ENCODE results near the gene SLC2A13. TPM values are rescaled to one million over a fixed set of nuclear protein-coding genes. Genes with fewer than 3 reads are reported as not detected.
"Not testable (repeated sequence)": the region's sequence is repeated elsewhere in the genome, so short reads cannot be mapped to it uniquely, and the experiment has no call there.

The SLC2A13 gene
- polyA plus RNA-seq, 4 donors = 1.1 to 28.5 (median 3.0) TPM

DNA sequence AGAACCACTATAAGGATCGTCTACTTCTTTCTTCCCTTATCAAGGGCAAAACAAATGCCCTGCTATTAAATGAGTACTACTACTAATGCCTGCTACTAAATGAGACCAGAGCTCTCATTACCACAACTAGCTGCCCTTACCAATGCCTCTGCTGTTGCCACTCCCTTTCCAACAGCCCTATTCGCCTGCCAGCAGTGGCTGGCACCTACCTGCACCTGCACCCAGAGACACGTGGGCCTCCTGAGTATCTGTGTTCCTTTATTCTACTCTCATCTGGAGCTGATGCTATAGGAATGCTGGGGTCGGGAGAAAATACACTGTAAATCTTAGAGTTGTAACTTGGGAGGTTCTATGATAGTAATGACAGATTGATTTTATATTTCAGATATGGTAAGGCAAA, 174.7 kb downstream of the SLC2A13 start:
- WGBS, 3 donors = 19 to 58% (median 33%) methylated on average over 4 of the region's 4 CpGs
- no peak overlapping the region for H3K4me3 ChIP-seq (ENCODE audit: low read depth in 1 of 3, low read length in 3 of 3)
- H3K36me3 ChIP-seq (ENCODE audit: control insufficient read depth in 3 of 3, insufficient read depth in 2 of 3, low read depth in 1 of 3, low read length in 3 of 3) = no peaks in the 10 kb centered on the region
- H3K27ac ChIP-seq (ENCODE audit: low read depth in 1 of 3, low read length in 2 of 3) = no peak overlapping the region
- DNase-seq (peak in 1 of 2 donors; percentile 16), FAIRE-seq (no peak)
- H3K9me3 ChIP-seq (ENCODE audit: control insufficient read depth in 2 of 2, insufficient read depth in 1 of 2, low read depth in 1 of 2, low read length in 1 of 2) = no peaks in the 10 kb centered on the region
- no peaks in the 10 kb centered on the region for H3K4me1 ChIP-seq (ENCODE audit: control insufficient read depth in 3 of 3, insufficient read depth in 2 of 3, low read depth in 1 of 3, low read length in 2 of 3)
- H3K27me3 ChIP-seq (ENCODE audit: control insufficient read depth in 3 of 3, insufficient read depth in 3 of 3, low read length in 3 of 3) = no peaks in the 10 kb centered on the region

DNA sequence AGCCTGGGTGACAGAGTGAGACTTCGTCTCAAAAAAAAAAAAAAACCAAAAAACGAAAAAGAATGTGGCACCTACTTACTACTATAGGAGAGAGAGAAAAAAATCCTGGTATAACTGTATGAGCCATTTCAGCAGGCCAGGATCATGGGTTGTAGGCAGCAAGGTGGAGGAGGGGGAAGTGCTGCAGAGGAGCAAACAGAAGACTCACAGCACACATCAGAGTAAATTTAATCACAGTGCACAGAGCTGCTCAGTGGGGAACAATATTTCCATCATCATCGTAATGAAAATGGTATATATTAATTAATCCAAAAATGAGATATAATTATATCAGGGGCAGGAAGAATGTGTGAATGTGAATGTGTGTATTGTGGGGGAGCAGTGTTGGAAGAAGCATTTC, 175.8 kb downstream of the SLC2A13 start:
- no peak for FAIRE-seq
- Histone ChIP-seq H3K4me1 (ENCODE audit: control insufficient read depth in 3 of 3, insufficient read depth in 2 of 3, low read depth in 1 of 3, low read length in 2 of 3) (no peaks in the 10 kb centered on the region), H3K9me3 (ENCODE audit: control insufficient read depth in 2 of 2, insufficient read depth in 1 of 2, low read depth in 1 of 2, low read length in 1 of 2) (no peaks in the 10 kb centered on the region), H3K27ac (ENCODE audit: low read depth in 1 of 3, low read length in 2 of 3) (no peak overlapping the region), H3K36me3 (ENCODE audit: control insufficient read depth in 3 of 3, insufficient read depth in 2 of 3, low read depth in 1 of 3, low read length in 3 of 3) (no peaks in the 10 kb centered on the region), H3K27me3 (ENCODE audit: control insufficient read depth in 3 of 3, insufficient read depth in 3 of 3, low read length in 3 of 3) (no peaks in the 10 kb centered on the region), H3K4me3 (ENCODE audit: low read depth in 1 of 3, low read length in 3 of 3) (no peak overlapping the region)
- 76 to 88% (median 87%) methylated on average over 3 of the region's 3 CpGs for WGBS, 3 donors
- no peak for DNase-seq

DNA sequence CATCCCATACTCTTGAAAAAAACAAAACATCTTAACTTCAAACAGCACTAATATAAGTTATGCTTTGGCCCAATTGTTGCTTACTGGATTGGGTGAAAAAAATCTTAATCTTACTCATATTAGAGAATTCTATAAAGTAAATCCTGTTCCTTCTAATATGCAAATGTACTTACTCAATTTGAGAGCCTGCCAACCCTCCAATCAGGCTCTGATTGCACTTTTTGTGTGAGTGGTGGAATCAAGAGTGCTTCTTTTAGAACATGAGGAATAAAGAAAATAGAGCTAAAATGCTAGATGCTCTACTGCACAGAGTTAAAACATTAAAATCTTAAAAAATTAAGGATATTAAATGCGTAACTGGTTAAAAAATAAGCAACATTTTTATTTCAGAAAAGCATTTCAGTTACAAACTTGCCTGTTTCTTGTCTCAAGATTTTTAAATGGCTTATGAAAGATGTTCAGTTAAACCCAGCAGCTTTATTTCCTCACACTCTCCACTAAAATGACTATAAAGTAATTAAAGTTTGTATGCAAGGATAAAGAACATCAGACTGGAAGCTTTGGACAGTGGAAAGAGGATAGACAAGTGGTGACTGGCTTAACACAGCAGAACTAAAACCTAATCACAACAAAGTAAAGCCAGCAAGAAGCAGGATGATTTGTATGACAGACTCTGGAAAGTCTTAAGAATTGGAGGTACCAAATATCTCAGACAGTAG, 177.5 kb downstream of the SLC2A13 start:
- H3K4me3 ChIP-seq (ENCODE audit: low read depth in 1 of 3, low read length in 3 of 3) = no peak overlapping the region
- no peaks in the 10 kb centered on the region for H3K4me1 ChIP-seq (ENCODE audit: control insufficient read depth in 3 of 3, insufficient read depth in 2 of 3, low read depth in 1 of 3, low read length in 2 of 3)
- no peaks in the 10 kb centered on the region for H3K9me3 ChIP-seq (ENCODE audit: control insufficient read depth in 2 of 2, insufficient read depth in 1 of 2, low read depth in 1 of 2, low read length in 1 of 2)
- no peaks in the 10 kb centered on the region for H3K27me3 ChIP-seq (ENCODE audit: control insufficient read depth in 3 of 3, insufficient read depth in 3 of 3, low read length in 3 of 3)
- WGBS, 3 donors = 82 to 98% (median 97%) methylated on average over 1 of the region's 1 CpG
- no peaks in the 10 kb centered on the region for H3K36me3 ChIP-seq (ENCODE audit: control insufficient read depth in 3 of 3, insufficient read depth in 2 of 3, low read depth in 1 of 3, low read length in 3 of 3)
- no peak overlapping the region for H3K27ac ChIP-seq (ENCODE audit: low read depth in 1 of 3, low read length in 2 of 3)
- FAIRE-seq (no peak), DNase-seq (no peak)

DNA sequence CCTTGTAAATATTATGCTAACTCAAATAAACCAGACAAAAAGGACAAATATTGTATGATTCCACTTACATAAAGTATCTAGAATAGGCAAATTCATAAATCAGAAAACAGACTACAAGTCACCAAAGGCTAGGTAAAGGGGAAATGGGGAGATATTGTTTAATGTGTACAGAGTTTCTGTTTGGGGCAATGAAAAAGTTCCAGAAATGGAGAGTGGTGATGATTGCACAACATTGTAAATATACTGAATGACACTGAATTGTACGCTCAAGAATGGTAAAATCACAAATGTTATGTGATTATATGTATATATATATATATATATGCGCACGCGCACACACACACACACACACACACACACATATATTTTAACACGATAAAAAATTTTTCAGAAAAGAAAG, 182.5 kb downstream of the SLC2A13 start:
- no peaks in the 10 kb centered on the region for H3K9me3 ChIP-seq (ENCODE audit: control insufficient read depth in 2 of 2, insufficient read depth in 1 of 2, low read depth in 1 of 2, low read length in 1 of 2)
- H3K27me3 ChIP-seq (ENCODE audit: control insufficient read depth in 3 of 3, insufficient read depth in 3 of 3, low read length in 3 of 3) = no peaks in the 10 kb centered on the region
- no peak for FAIRE-seq
- 70 to 98% (median 70%) methylated on average over 3 to 5 of the region's 5 CpGs for WGBS, 3 donors
- H3K27ac ChIP-seq (ENCODE audit: low read depth in 1 of 3, low read length in 2 of 3) = no peak overlapping the region
- no peak overlapping the region for H3K4me3 ChIP-seq (ENCODE audit: low read depth in 1 of 3, low read length in 3 of 3)
- no peak for DNase-seq
- no peaks in the 10 kb centered on the region for H3K36me3 ChIP-seq (ENCODE audit: control insufficient read depth in 3 of 3, insufficient read depth in 2 of 3, low read depth in 1 of 3, low read length in 3 of 3)
- H3K4me1 ChIP-seq (ENCODE audit: control insufficient read depth in 3 of 3, insufficient read depth in 2 of 3, low read depth in 1 of 3, low read length in 2 of 3) = no peaks in the 10 kb centered on the region

DNA sequence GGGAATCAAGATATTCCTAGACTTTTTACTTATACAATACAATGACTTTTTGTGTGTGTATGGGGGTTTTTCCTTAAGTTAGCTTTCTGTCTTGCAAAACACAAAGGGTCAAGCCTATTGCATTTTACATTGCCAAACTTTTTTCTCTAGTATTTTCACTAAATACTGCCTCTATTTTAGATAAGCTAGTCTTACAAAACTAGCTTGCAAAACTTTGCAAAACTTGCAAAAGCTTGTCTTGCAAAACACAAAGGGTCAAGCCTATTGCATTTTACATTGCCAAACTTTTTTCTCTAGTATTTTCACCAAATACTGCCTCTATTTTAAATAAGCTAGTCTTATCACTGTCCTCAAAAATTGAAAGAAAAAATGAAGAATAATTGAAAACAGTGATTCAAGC, 183.3 kb downstream of the SLC2A13 start:
- not testable (repeated sequence) for H3K4me1 ChIP-seq (ENCODE audit: control insufficient read depth in 3 of 3, insufficient read depth in 2 of 3, low read depth in 1 of 3, low read length in 2 of 3); H3K4me3 ChIP-seq (ENCODE audit: low read depth in 1 of 3, low read length in 3 of 3); FAIRE-seq; H3K36me3 ChIP-seq (ENCODE audit: control insufficient read depth in 3 of 3, insufficient read depth in 2 of 3, low read depth in 1 of 3, low read length in 3 of 3); H3K27ac ChIP-seq (ENCODE audit: low read depth in 1 of 3, low read length in 2 of 3); H3K27me3 ChIP-seq (ENCODE audit: control insufficient read depth in 3 of 3, insufficient read depth in 3 of 3, low read length in 3 of 3); DNase-seq; H3K9me3 ChIP-seq (ENCODE audit: control insufficient read depth in 2 of 2, insufficient read depth in 1 of 2, low read depth in 1 of 2, low read length in 1 of 2)

DNA sequence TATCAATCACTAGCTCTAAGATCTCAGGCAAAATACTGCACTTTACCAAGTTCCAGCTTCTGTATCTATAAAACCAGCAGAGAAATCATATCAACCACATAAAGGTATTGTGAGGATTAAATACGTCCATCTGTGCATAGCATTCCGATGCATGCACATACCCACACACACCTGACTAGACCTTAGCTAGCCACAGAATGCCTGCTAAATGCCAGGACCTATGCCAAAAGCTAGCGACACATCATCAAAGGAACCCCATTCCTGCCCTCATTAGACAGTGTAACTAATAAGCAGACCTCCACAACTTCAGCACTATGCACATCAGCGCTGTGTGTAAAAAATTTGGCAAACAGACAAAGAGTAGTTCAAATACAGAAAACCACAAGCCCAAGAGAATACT, 185.2 kb downstream of the SLC2A13 start:
- no peak for FAIRE-seq
- no peaks in the 10 kb centered on the region for H3K36me3 ChIP-seq (ENCODE audit: control insufficient read depth in 3 of 3, insufficient read depth in 2 of 3, low read depth in 1 of 3, low read length in 3 of 3)
- WGBS, 3 donors = 90 to 94% (median 93%) methylated on average over 4 of the region's 4 CpGs

DNA sequence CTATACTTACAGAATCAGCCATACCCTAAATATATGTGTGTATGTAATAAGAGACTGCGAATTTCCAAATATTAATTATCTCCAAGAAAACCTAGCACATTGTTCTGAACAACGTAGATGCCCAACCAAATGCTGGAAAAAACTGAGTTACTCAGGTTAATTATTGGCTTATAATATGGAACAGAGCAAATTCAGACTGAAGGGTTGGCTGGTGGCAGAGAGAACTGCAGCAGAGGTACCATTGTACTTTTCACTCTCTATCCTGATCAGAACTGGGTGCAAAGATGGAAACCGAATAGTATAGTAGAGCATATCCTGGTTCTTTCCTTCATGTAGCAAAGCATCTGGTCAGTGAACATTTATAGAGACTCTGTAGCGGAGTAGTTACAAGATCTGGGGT, 185.7 kb downstream of the SLC2A13 start:
- Histone ChIP-seq H3K4me3 (ENCODE audit: low read depth in 1 of 3, low read length in 3 of 3) (no peak overlapping the region), H3K36me3 (ENCODE audit: control insufficient read depth in 3 of 3, insufficient read depth in 2 of 3, low read depth in 1 of 3, low read length in 3 of 3) (no peaks in the 10 kb centered on the region), H3K27me3 (ENCODE audit: control insufficient read depth in 3 of 3, insufficient read depth in 3 of 3, low read length in 3 of 3) (no peaks in the 10 kb centered on the region), H3K9me3 (ENCODE audit: control insufficient read depth in 2 of 2, insufficient read depth in 1 of 2, low read depth in 1 of 2, low read length in 1 of 2) (no peaks in the 10 kb centered on the region), H3K4me1 (ENCODE audit: control insufficient read depth in 3 of 3, insufficient read depth in 2 of 3, low read depth in 1 of 3, low read length in 2 of 3) (no peaks in the 10 kb centered on the region), H3K27ac (ENCODE audit: low read depth in 1 of 3, low read length in 2 of 3) (no peak overlapping the region)
- FAIRE-seq (no peak), DNase-seq (no peak)
- 77 to 90% (median 86%) methylated on average over 4 of the region's 4 CpGs for WGBS, 3 donors

More for the DNA sequence above, 185.2 kb downstream of the SLC2A13 start:
- Histone ChIP-seq H3K27ac (ENCODE audit: low read depth in 1 of 3, low read length in 2 of 3) (no peak overlapping the region), H3K9me3 (ENCODE audit: control insufficient read depth in 2 of 2, insufficient read depth in 1 of 2, low read depth in 1 of 2, low read length in 1 of 2) (no peaks in the 10 kb centered on the region), H3K27me3 (ENCODE audit: control insufficient read depth in 3 of 3, insufficient read depth in 3 of 3, low read length in 3 of 3) (no peaks in the 10 kb centered on the region), H3K4me3 (ENCODE audit: low read depth in 1 of 3, low read length in 3 of 3) (no peak overlapping the region), H3K4me1 (ENCODE audit: control insufficient read depth in 3 of 3, insufficient read depth in 2 of 3, low read depth in 1 of 3, low read length in 2 of 3) (no peaks in the 10 kb centered on the region)
- no peak for DNase-seq

DNA sequence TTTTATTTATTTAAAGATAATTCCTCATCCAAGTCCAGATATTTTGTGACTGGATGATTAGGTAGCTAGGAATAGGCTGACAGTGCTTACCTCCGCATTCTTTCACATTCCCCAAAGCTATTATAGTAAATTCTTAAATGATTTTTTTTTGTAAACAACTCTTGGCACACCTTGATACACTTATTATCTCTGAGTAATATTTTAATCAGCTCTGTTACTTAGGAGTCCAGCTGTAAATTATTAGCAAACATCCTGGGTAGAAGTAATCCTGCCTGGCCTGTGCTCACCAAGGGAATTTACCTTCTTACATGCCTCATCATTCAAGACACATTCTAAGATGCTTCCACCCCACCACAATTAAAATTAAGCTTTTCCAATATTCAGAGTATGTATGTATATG, 186.1 kb downstream of the SLC2A13 start:
- no peak for FAIRE-seq
- no peaks in the 10 kb centered on the region for H3K27me3 ChIP-seq (ENCODE audit: control insufficient read depth in 3 of 3, insufficient read depth in 3 of 3, low read length in 3 of 3)
- no peaks in the 10 kb centered on the region for H3K4me1 ChIP-seq (ENCODE audit: control insufficient read depth in 3 of 3, insufficient read depth in 2 of 3, low read depth in 1 of 3, low read length in 2 of 3)
- no peak overlapping the region for H3K4me3 ChIP-seq (ENCODE audit: low read depth in 1 of 3, low read length in 3 of 3)
- WGBS, 3 donors = 33 to 76% (median 48%) methylated on average over 1 of the region's 1 CpG
- DNase-seq = peak in 1 of 2 donors; percentile 40
- H3K27ac ChIP-seq (ENCODE audit: low read depth in 1 of 3, low read length in 2 of 3) = no peak overlapping the region
- H3K36me3 ChIP-seq (ENCODE audit: control insufficient read depth in 3 of 3, insufficient read depth in 2 of 3, low read depth in 1 of 3, low read length in 3 of 3) = no peaks in the 10 kb centered on the region
- H3K9me3 ChIP-seq (ENCODE audit: control insufficient read depth in 2 of 2, insufficient read depth in 1 of 2, low read depth in 1 of 2, low read length in 1 of 2) = no peaks in the 10 kb centered on the region

DNA sequence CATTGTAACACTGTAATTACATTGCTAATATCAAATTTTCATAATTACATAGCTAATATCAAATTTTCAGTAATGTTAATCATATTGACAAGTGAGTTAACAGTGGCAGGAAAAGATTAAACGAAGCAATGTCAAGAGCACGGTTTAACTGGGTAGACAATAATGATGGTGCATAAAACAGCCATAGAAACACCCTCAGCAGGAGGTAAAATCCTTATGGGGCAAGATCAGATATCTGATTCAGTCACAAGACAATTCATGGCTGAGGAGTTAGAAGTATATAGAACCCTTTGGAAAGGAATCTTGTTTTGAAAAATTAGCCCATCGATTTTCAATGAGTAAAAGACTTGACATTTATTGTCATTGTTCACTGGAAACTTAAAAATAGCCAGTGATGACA, 190.6 kb downstream of the SLC2A13 start:
- H3K27me3 ChIP-seq (ENCODE audit: control insufficient read depth in 3 of 3, insufficient read depth in 3 of 3, low read length in 3 of 3) = no peaks in the 10 kb centered on the region
- DNase-seq (no peak), FAIRE-seq (no peak)
- no peaks in the 10 kb centered on the region for H3K4me1 ChIP-seq (ENCODE audit: control insufficient read depth in 3 of 3, insufficient read depth in 2 of 3, low read depth in 1 of 3, low read length in 2 of 3)
- no peaks in the 10 kb centered on the region for H3K9me3 ChIP-seq (ENCODE audit: control insufficient read depth in 2 of 2, insufficient read depth in 1 of 2, low read depth in 1 of 2, low read length in 1 of 2)
- H3K36me3 ChIP-seq (ENCODE audit: control insufficient read depth in 3 of 3, insufficient read depth in 2 of 3, low read depth in 1 of 3, low read length in 3 of 3) = no peaks in the 10 kb centered on the region
- 82 to 90% (median 90%) methylated on average over 3 of the region's 3 CpGs for WGBS, 3 donors
- H3K27ac ChIP-seq (ENCODE audit: low read depth in 1 of 3, low read length in 2 of 3) = no peak overlapping the region
- H3K4me3 ChIP-seq (ENCODE audit: low read depth in 1 of 3, low read length in 3 of 3) = no peak overlapping the region
